Ovary (tissue), 9 donors: Measurements from ENCODE around the gene PLEKHJ1. TPM values are rescaled to one million over a fixed set of nuclear protein-coding genes. Genes with fewer than 3 reads are reported as not detected.

Experiments used
- DNase-seq, 5 donors: peaks; one replicate each; pipeline ENCODE4 v3.0.0-alpha.2; 2019 to 2020
- H3K27ac ChIP-seq, 2 donors: fragments of 200-600 bp; one replicate each; pipeline versions ENCODE4 v1.5.1 to v1.8.0; 2019 to 2022
- H3K27me3 ChIP-seq: fragments of 200-600 bp; one replicate; pipeline ENCODE4 v1.8.0; 2022
- H3K36me3 ChIP-seq: fragments of 200-600 bp; sonication (generic); one replicate; pipeline ENCODE4 v1.5.1; 2019
- H3K4me1 ChIP-seq: one replicate; pipeline ENCODE4 v1.8.1; 2013; ENCODE audit warnings: mild to moderate bottlenecking, moderate library complexity; ENCODE audit not compliant: insufficient read depth
- H3K4me3 ChIP-seq: fragments of 200-600 bp; sonication (generic); one replicate; pipeline ENCODE4 v1.5.1; 2017
- H3K9me3 ChIP-seq, 2 donors: fragments of 200-600 bp in 1 of 2; sonication (generic) in 1 of 2; one replicate each; pipeline versions ENCODE4 v1.5.1 to v1.8.1; 2013 to 2019; ENCODE audit warnings: mild to moderate bottlenecking in 1 of 2, moderate library complexity in 1 of 2
- EP300 ChIP-seq: sonication (generic); formaldehyde crosslinking; IDR thresholded peaks from one replicate; pipeline ENCODE4 v1.6.1; 2017; ENCODE audit warnings: antibody characterized with exemption
- POLR2A ChIP-seq: fragments of 450-650 bp; IDR thresholded peaks from one replicate; pipeline ENCODE4 v1.6.1; 2017; ENCODE audit warnings: antibody characterized with exemption, mild to moderate bottlenecking, moderate library complexity
- WGBS, 3 donors: extraction: QIAGEN DNeasy Blood & Tissue Kit in 1 of 3; methylation state at CpG; one replicate each; pipeline versions ENCODE4 v1.1.5 to v1.1.7; 2013 to 2017; 5-methylcytosine and 5-hydroxymethylcytosine counted together
- intact Hi-C, 4 donors: fragments of 100-400 bp; cut with DNase I; formaldehyde crosslinking; loops; one replicate each; pipeline versions ENCODE4 v1.11.0 to v1.15.1; 2022 to 2023
- polyA plus RNA-seq, 2 donors: library from polyadenylated mRNA; stranded (reverse); fragments of 200-250 nt in 1 of 2; fragments of 350-450 nt in 1 of 2; fragmentation: Illumina TruSeq in 1 of 2; extraction: RNeasy Lipid Tissue Mini Kit (QIAGEN cat#74804) in 1 of 2; gene quantifications; one replicate each; pipeline ENCODE4 v1.2.3, GENCODE V29; 2013 to 2014
- total RNA-seq, 7 donors: library from RNA; depleted of rRNA in 2 of 7; stranded (reverse); fragments of >200 nt in 2 of 7; fragmentation: NEBNext Ultra II Directional in 3 of 7; extraction: Animal tissue kit (Norgen Biotek cat#: 25700) in 3 of 7; gene quantifications; one replicate each; pipeline versions ENCODE4 v1.1.0 to v1.2.4, GENCODE V29; 2016 to 2023
- TF ChIP-seq, protein P1 (sequence below), 3 donors: fragments of 450-650 bp in 2 of 3; fragments of 200-600 bp in 1 of 3; IDR thresholded peaks; one replicate each; pipeline versions ENCODE4 v1.5.1 to v1.8.0; 2016 to 2022; ENCODE audit warnings: antibody characterized with exemption in 3 of 3, mild to moderate bottlenecking in 1 of 3
- donor health status: DM: no; HTN: no; CAD: no; lungs with moderate emphysema.
- donor health status: DM: no; HTN: no; CAD: no.
- donor health status: Bipolar disorder and iron deficiency.
- donor health status: DM: yes; HTN: yes; CAD: no.
- donor health status: DM: no; HTN: no; CAD: no.
- donor health status: DM: yes; HTN: yes; CAD: no.

PLEKHJ1 gene
- total and polyA plus RNA-seq, 9 donors, result 17.1 to 57.9 (median 46.8) TPM

- TF ChIP-seq, protein P1, sequence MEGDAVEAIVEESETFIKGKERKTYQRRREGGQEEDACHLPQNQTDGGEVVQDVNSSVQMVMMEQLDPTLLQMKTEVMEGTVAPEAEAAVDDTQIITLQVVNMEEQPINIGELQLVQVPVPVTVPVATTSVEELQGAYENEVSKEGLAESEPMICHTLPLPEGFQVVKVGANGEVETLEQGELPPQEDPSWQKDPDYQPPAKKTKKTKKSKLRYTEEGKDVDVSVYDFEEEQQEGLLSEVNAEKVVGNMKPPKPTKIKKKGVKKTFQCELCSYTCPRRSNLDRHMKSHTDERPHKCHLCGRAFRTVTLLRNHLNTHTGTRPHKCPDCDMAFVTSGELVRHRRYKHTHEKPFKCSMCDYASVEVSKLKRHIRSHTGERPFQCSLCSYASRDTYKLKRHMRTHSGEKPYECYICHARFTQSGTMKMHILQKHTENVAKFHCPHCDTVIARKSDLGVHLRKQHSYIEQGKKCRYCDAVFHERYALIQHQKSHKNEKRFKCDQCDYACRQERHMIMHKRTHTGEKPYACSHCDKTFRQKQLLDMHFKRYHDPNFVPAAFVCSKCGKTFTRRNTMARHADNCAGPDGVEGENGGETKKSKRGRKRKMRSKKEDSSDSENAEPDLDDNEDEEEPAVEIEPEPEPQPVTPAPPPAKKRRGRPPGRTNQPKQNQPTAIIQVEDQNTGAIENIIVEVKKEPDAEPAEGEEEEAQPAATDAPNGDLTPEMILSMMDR (IDR thresholded peaks at IDR 0.05), result no peak
- no peak for TF ChIP-seq EP300
- no peaks in the 10 kb centered on the region for H3K9me3 ChIP-seq
- no peaks in the 10 kb centered on the region for H3K27me3 ChIP-seq
- H3K4me1 ChIP-seq, result no peaks in the 10 kb centered on the region
- 89 to 92% (median 90%) methylated on average over 5 of the region's 5 CpGs for WGBS, 3 donors
- DNase-seq, result no peak
- H3K4me3 ChIP-seq, result no peak overlapping the region
- no peak overlapping the region for H3K27ac ChIP-seq
- no peaks in the 10 kb centered on the region for H3K36me3 ChIP-seq
- intact Hi-C loops, result no loop called here
These were observed 23.2 kb upstream of the PLEKHJ1 start for GRCh38 chr19:2259336-2259735.

GRCh38 chr19:2255982-2256685 is 20.0 kb upstream of the PLEKHJ1 start, which contains the start of gene JSRP1:
Gene JSRP1, minus strand, starts transcription at chr19:2256417. Its CDS starts 1,103 bp downstream, at chr19:2255314.
- peaks cover 16% of the 10 kb centered on the region for H3K27me3 ChIP-seq
- peaks cover 8% of the 10 kb centered on the region for H3K4me1 ChIP-seq
- no peaks in the 10 kb centered on the region for H3K36me3 ChIP-seq
- H3K9me3 ChIP-seq, result no peaks in the 10 kb centered on the region
- TF ChIP-seq, protein P1 (IDR thresholded peaks at IDR 0.05), result no peak
- TF ChIP-seq EP300 (no peak), POLR2A (no peak)
- WGBS, 3 donors, result 67 to 76% (median 75%) methylated on average over 21 to 24 of the region's 24 CpGs
- no peak within 1 kb of the TSS for H3K27ac ChIP-seq
- DNase-seq, result no peak
- no peak within 1 kb of the TSS for H3K4me3 ChIP-seq
- intact Hi-C loops, result no loop called here

GRCh38 chr19:2255112-2255845 is 19.1 kb upstream of the PLEKHJ1 start:
- intact Hi-C loops, result no loop called here
- Histone ChIP-seq H3K36me3 (no peaks in the 10 kb centered on the region), H3K4me1 (peaks cover 15% of the 10 kb centered on the region), H3K4me3 (no peak overlapping the region), H3K27ac (no peak overlapping the region), H3K9me3 (no peaks in the 10 kb centered on the region), H3K27me3 (peaks cover 16% of the 10 kb centered on the region)
- TF ChIP-seq POLR2A, result no peak
- TF ChIP-seq, protein P1 (IDR thresholded peaks at IDR 0.05), result no peak
- DNase-seq, result no peak
- WGBS, 3 donors, result 87 to 92% (median 88%) methylated on average over 16 of the region's 16 CpGs

DNA sequence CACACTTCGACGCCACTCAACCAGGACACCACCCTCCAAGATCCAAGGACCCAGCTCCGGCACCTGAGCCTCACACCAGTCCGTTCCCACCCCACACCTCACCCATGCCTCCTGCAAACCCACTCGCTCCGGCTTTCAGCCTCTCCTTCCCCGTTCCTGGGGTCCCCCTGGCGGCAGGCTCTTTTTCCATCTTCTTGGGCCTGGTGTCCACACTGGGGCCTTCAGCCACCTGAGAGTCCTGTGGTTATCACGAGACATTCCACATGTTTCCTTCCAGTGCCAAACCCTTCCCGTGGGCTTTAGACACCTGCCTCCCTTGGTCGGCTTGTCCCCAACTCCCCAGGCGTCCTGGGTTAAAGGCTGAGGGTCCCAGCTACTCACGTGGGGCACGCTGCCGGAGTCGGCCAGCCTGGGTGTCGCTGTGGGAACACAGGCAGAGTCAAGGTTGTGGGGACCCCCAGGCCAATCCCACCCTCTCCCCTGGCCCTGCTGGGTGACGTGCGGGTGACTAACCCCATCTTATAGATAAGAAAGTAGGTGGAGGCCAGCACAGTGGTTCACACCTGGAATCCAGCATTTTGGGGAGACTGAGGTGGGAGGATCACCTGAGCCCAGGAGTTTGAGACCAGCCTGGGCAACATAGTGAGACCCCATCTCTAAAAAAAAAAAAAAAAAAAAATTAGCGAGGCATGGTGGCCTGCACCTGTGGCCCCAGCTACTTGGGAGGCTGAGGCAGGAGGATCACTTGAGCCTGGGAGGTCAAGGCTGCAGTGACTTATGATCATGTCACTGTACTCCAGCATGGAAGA is 18.1 kb upstream of the PLEKHJ1 start:
- peak in 2 of 5 donors; percentile 21 to 64 for DNase-seq
- Histone ChIP-seq H3K9me3 (no peaks in the 10 kb centered on the region), H3K4me3 (no peak overlapping the region), H3K27ac (no peak overlapping the region), H3K36me3 (no peaks in the 10 kb centered on the region), H3K4me1 (peaks cover 17% of the 10 kb centered on the region), H3K27me3 (peaks cover 16% of the 10 kb centered on the region)
- intact Hi-C loops, result no loop called here
- WGBS, 3 donors, result 55 to 60% (median 56%) methylated on average over 20 of the region's 20 CpGs
- TF ChIP-seq, protein P1 (IDR thresholded peaks at IDR 0.05), result no peak
- TF ChIP-seq EP300 (no peak), POLR2A (no peak)
